Activated naive CD4-positive, alpha-beta T cell treated with anti-CD3 and anti-CD28 coated beads, Interleukin-2, amount 50 U/mL, for 72 hours (primary cell): ENCODE results near the gene NTN5. TPM values are rescaled to one million over a fixed set of nuclear protein-coding genes. Genes with fewer than 3 reads are reported as not detected.
"Not testable (repeated sequence)": the region's sequence is repeated elsewhere in the genome, so short reads cannot be mapped to it uniquely, and the experiment has no call there.

Experiments used
- ATAC-seq, 2 donors: fragments of 150-1000 bp; cut with Tn5 transposase; 2 replicates each; pipeline ENCODE4 v1.10.0; 2021; ENCODE audit warnings: mild to moderate bottlenecking in 2 of 2, moderate library complexity in 2 of 2
- DNase-seq, 2 donors: peaks; one replicate each; pipeline ENCODE4 v3.0.0; 2021 to 2022; ENCODE audit warnings: low spot score in 2 of 2
- H3K27ac Mint-ChIP-seq, 2 donors: one replicate each; pipeline ENCODE4 v1.8.0; 2022; ENCODE audit warnings: mild to moderate bottlenecking in 2 of 2, mixed read lengths in 2 of 2
- H3K36me3 Mint-ChIP-seq, 2 donors: one replicate each; pipeline ENCODE4 v1.8.0; 2022; ENCODE audit warnings: mixed read lengths in 2 of 2
- H3K9me3 Mint-ChIP-seq, 2 donors: one replicate each; pipeline ENCODE4 v1.8.0; 2022; ENCODE audit warnings: mixed read lengths in 2 of 2
- total RNA-seq, 2 donors: library from RNA; stranded (reverse); gene quantifications; one replicate each; pipeline ENCODE4 v1.2.3, GENCODE V29; 2022

The NTN5 gene
- total RNA-seq, 2 donors from 2014 or later = 1.6 to 2.5 TPM

DNA sequence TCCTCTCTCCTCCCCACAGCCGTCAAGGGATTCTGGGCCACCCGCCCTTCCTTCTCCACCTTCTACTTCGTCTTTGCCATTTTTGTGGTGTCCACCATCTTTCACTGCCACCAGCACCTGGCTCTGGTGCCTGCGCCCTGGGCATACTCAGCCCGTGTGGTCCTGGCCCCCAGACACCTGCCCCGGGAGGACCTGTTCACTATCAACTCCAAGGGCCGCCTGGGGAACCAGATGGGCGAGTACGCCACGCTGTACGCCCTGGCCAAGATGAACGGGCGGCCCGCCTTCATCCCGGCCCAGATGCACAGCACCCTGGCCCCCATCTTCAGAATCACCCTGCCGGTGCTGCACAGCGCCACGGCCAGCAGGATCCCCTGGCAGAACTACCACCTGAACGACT, 7.2 kb upstream of the NTN5 start:
- not testable (repeated sequence) for ATAC-seq, H3K9me3 Mint-ChIP-seq, H3K27ac Mint-ChIP-seq, DNase-seq, H3K36me3 Mint-ChIP-seq

DNA sequence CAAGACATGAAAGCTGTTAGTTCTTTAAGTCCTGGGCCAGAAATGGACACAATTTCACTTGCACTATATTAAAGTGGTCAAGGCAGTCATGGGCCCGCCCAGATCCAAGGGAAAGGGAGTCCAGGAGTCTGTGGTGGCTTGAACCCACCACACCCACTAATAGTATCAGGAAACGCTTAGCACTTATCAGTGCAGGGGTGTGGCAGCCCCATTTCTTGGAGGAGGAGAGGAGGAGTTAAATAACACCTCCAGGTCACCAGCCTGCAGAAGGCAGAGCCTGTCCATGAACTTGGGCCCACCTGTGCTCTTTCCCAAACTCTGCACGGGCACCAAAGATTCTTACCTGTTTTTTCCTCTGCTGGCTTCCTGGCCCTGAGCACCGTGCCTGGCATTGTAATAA, 5.4 kb upstream of the NTN5 start:
- Mint-ChIP-seq H3K9me3 (no peaks in the 10 kb centered on the region), H3K27ac (no peak overlapping the region), H3K36me3 (no peaks in the 10 kb centered on the region)
- no peak for ATAC-seq
- no peak for DNase-seq

DNA sequence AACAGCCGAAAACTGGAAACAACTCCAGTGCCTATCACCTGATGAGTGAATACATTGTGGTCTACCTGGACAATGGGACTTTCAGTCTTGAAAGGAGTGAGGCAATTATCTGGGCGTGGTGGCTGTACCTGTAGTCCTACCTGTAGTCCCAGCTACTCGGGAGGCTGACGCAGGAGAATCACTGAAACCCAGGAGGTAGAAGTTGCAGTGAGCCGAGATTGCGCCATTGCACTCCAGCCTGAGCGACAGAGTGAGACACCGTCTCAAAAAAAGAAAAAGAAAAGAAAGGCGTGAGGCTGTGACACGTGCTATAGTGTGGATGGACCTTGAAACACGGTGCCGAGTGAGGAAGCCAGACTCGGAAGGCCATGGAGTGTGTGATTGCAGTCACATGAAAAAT, 4.1 kb upstream of the NTN5 start:
- H3K9me3 Mint-ChIP-seq = no peaks in the 10 kb centered on the region
- ATAC-seq (no peak), DNase-seq (no peak)
- peak overlapping the region in 1 of 2 donors; percentile 38 for H3K27ac Mint-ChIP-seq
- no peaks in the 10 kb centered on the region for H3K36me3 Mint-ChIP-seq

GRCh38 chr19:48676487-48676886, 3.7 kb upstream of the NTN5 start:
- peak overlapping the region in 1 of 2 donors; percentile 38 for H3K27ac Mint-ChIP-seq
- H3K36me3 Mint-ChIP-seq = no peaks in the 10 kb centered on the region
- H3K9me3 Mint-ChIP-seq = no peaks in the 10 kb centered on the region
- no peak for DNase-seq
- ATAC-seq = no peak

DNA sequence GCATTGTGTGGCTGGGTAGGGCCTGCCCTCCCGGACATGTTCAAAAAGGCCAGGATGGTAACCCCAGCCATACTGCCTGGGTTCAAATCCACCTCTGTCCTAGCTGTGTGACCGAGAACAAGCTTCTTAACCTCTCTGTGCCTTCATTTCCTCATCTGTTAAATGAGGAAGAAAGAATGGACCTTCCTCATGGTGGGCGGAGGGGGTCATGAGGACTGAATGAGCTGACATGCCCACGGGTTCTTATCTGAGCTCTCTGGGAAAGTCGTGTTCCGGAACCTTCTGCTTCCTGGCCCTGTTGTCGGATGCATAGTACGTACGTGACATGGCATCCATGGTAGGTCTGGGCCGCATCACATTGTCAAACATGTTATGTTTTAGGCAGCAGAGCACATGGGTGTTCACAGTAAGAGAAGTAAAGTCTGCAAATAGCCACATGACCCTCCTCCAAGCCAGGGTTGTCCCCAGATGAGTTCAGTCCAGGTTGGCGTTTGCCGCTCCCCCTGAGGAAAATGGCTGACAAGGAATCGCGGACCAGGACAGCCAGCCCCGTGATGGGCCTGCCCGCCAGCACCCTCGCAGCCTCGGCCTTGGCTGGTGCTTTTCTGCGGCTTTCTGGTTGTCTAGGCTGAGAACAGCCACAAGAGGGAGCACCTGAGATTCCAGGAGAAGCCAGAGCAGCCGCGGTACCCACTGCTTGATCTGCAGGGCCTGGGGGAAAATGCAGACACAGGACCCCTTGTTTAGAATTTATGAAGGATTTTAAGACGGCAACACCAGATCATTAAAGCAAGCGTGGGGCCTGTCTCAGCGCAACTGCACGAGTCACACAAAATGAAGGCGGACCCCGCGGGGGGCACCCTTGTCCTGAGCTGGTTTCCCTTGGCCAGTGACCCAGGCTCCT, 2.4 kb upstream of the NTN5 start:
- peak overlapping the region in 1 of 2 donors; percentile 81 for H3K27ac Mint-ChIP-seq
- H3K9me3 Mint-ChIP-seq = no peaks in the 10 kb centered on the region
- ATAC-seq = peak; percentile 86 to 87
- peak; percentile 70 to 82 for DNase-seq
- H3K36me3 Mint-ChIP-seq = no peaks in the 10 kb centered on the region

- no peaks in the 10 kb centered on the region for H3K36me3 Mint-ChIP-seq
- DNase-seq (no peak), ATAC-seq (no peak)
- H3K27ac Mint-ChIP-seq = no peak overlapping the region
- peaks cover 0 to 5% of the 10 kb centered on the region in 2 donors for H3K9me3 Mint-ChIP-seq
Observed at GRCh38 chr19:48674216-48674809, 1.5 kb upstream of the NTN5 start.

DNA sequence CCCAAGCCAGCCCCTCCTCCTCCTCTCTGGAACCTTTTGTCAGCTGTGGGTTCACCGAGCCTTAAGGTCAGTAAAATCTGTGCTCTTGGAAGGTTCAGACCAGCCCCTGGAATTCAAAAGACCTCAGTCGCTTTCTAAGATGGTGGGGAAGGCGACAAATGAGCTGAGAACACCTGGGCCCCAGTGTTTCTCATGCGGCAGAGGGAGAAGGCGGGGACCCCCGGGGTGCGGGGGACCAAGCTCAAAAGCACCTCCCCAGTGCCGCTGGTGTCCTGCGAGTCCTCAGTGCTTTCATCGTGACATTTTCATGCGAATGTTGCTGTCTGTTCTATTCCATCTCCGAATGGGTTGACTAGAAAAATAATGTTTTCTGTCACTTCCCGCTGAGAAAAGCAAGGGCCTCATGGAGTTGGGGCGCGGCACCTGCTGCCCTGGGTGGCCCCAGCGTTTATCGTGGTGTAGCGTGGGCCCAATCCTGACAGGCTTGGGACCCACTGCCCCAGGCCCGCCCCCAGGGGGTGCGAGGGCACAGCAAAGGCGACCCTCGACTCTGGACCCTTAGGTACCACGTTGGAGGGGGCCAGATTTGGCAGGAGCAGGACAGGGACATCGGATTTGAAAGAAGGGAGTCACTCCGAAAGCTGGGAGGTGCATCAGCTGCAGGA, 751 bp upstream of the NTN5 start:
- no peaks in the 10 kb centered on the region for H3K36me3 Mint-ChIP-seq
- H3K27ac Mint-ChIP-seq = no peak overlapping the region
- peaks cover 0 to 10% of the 10 kb centered on the region in 2 donors for H3K9me3 Mint-ChIP-seq
- no peak for ATAC-seq
- no peak for DNase-seq

DNA sequence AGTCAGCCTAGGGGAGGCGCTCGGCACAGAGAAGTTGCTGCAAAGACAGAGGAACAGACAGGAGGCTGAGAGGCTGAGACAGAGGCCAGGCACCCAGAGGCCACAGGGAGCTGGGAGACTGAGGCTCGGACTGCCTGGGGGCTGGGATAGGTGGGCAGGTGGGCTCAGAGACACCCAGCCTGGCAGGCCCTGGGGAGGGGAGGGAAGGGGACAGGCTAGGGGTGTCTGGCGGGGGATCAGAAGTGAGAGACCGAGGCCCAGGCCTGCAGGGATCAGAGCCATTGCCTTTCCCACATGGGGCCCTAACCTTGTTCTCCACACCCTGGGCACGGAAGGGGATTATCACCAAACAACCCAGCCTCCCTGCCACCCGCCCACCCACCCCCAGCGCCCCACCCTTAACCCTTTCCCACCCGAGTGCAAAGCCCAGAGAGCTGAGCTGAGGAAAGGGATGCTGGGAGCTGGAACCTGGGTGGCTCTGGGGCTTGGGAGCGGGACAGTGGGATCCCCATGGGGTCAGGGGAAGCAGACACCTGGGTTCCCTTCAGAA, 1.3 kb downstream of the NTN5 start:
- peaks cover 0 to 10% of the 10 kb centered on the region in 2 donors for H3K9me3 Mint-ChIP-seq
- no peak overlapping the region for H3K27ac Mint-ChIP-seq
- no peak for ATAC-seq
- H3K36me3 Mint-ChIP-seq = no peaks in the 10 kb centered on the region
- DNase-seq = no peak

DNA sequence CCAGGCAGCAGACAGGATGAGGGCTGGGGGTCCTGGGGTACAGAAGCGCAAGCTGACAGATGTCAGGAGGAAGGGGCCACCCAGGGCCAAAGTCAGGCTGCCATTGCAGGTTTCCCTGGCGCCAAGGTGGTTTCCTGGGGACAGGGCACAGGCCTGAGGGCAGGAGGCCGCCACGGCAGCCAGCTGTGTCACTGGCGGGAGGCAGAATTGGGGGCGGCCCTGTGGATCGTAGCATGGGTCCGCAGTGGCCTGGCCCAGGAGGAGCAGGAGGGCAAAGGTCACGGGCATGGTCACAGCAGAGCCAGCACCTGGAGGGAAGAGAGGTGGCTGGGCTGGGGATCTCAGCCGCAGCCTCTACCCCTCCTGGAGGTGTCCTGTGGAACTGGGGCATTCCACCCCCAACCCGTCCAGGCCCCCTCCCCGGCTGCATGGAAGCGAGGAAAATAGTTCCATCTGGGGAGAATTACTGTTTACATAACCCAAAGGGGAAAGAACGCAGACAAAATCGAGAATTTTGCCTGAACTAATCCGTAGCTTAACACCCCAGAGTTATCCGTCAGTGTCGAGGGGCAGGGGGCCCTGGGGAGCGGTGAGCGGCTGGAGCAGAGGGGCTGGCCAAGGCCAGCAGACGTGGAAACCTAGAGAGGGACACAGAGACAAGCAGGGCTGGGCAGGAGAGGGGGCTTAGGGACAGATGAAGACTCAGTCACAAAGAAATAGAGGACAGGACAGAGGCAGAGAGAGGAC, 1.9 kb downstream of the NTN5 start:
- no peak for ATAC-seq
- Mint-ChIP-seq H3K36me3 (no peaks in the 10 kb centered on the region), H3K9me3 (peaks cover 0 to 10% of the 10 kb centered on the region in 2 donors), H3K27ac (no peak overlapping the region)
- DNase-seq = no peak

- peaks cover 0 to 10% of the 10 kb centered on the region in 2 donors for H3K9me3 Mint-ChIP-seq
- no peaks in the 10 kb centered on the region for H3K36me3 Mint-ChIP-seq
- no peak overlapping the region for H3K27ac Mint-ChIP-seq
- DNase-seq (no peak), ATAC-seq (peak in 1 of 2 donors; percentile 34)
Observed at GRCh38 chr19:48669903-48670668, 2.7 kb downstream of the NTN5 start.

GRCh38 chr19:48668761-48669160, 4.1 kb downstream of the NTN5 start:
- peaks cover 0 to 10% of the 10 kb centered on the region in 2 donors for H3K9me3 Mint-ChIP-seq
- ATAC-seq (no peak), DNase-seq (no peak)
- H3K27ac Mint-ChIP-seq = no peak overlapping the region
- no peaks in the 10 kb centered on the region for H3K36me3 Mint-ChIP-seq

GRCh38 chr19:48668332-48668731, 4.5 kb downstream of the NTN5 start:
- no peaks in the 10 kb centered on the region for H3K36me3 Mint-ChIP-seq
- peaks cover 0 to 10% of the 10 kb centered on the region in 2 donors for H3K9me3 Mint-ChIP-seq
- DNase-seq = no peak
- ATAC-seq = no peak
- no peak overlapping the region for H3K27ac Mint-ChIP-seq

DNA sequence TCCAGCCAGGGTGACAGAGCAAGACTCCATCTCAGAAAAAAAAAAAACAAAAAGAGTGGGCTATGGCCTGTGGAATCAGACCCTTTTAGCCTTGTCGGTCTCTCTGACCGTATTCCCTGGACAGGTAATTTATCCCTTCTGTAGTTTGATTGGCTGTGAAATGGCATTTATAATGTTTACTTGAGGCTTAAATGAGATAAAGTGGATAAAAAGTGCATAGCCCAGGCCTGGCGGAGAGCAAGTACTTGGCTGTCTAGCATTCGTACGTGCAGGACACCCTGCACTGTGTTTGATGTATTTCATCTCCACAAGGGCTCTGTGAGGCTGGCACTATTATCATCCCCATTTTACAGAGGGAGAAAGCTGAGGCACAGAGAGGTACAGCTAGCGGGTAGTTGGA, 7.0 kb downstream of the NTN5 start:
- Mint-ChIP-seq H3K27ac (no peak overlapping the region), H3K36me3 (no peaks in the 10 kb centered on the region), H3K9me3 (peaks cover 0 to 10% of the 10 kb centered on the region in 2 donors)
- DNase-seq (no peak), ATAC-seq (no peak)

GRCh38 chr19:48664476-48664875, 8.3 kb downstream of the NTN5 start:
- no peak overlapping the region for H3K27ac Mint-ChIP-seq
- peaks cover 0 to 5% of the 10 kb centered on the region in 2 donors for H3K9me3 Mint-ChIP-seq
- ATAC-seq = no peak
- H3K36me3 Mint-ChIP-seq = no peaks in the 10 kb centered on the region
- DNase-seq = no peak

GRCh38 chr19:48663667-48664066, 9.2 kb downstream of the NTN5 start:
- Mint-ChIP-seq H3K9me3 (peaks cover 0 to 1% of the 10 kb centered on the region in 2 donors), H3K27ac (no peak overlapping the region), H3K36me3 (no peaks in the 10 kb centered on the region)
- ATAC-seq = no peak
- no peak for DNase-seq

DNA sequence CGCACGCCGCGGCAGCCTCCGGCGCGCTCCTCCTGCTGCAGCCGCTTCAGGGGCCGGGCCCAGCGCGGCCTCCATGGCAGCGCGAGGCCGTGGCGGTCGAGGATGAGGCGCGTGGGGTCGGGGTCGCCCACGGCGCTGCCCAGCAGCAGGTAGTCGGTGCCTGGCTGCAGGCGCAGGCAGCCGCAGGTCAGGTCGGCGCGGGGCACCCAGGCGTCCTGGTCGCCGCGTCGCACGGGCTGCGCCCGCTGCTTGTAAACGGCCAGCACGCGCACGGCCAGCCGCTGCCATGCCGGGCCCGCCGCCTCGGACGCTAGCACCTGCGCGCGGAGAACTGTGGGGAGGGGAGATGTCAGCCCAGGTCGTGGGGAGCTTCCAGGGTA, 11.1 kb downstream of the NTN5 start:
- ATAC-seq = no peak
- no peak for DNase-seq
- H3K9me3 Mint-ChIP-seq = no peaks in the 10 kb centered on the region
- no peak overlapping the region for H3K27ac Mint-ChIP-seq
- H3K36me3 Mint-ChIP-seq = no peaks in the 10 kb centered on the region
